Fibroblast of lung (primary cell): ENCODE data around the gene BTG3.

Experiments used
- EZH2 ChIP-seq: IDR thresholded peaks from 2 replicates; pipeline ENCODE4 v1.5.1; 2012; ENCODE audit warnings: low read length, control low read depth, mild to moderate bottlenecking; ENCODE audit errors: missing control alignments
- TF ChIP-seq, protein P1 (sequence below), 2 donors: IDR thresholded peaks in 1 of 2; conservative IDR thresholded peaks in 1 of 2; 1 replicate in 1 of 2; 2 replicates in 1 of 2; pipeline ENCODE4 v1.5.1; 2011 to 2012; ENCODE audit warnings: low read length in 2 of 2, control low read depth in 1 of 2, inconsistent platforms in 1 of 2, low read depth in 1 of 2, mild to moderate bottlenecking in 1 of 2

DNA sequence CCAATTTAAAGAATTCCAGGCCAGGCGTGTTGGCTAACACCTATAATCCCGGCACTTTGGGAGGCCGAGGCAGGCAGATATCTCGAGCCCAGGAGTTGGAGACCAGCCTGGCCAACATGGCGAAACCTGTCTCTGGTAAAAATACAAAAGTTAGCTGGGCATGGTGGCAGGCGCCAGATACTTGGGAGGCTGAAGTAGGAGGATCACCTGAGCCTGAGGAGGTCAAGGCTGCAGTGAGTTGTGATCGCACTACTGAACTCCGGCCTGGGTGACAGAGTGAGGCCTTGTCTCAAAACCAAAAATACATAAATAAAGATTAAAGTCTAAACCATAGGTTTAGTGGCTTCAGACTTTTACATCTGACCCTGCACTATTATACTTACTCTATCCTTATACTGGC lies 32.4 kb downstream of the BTG3 start:
- TF ChIP-seq, protein P1, sequence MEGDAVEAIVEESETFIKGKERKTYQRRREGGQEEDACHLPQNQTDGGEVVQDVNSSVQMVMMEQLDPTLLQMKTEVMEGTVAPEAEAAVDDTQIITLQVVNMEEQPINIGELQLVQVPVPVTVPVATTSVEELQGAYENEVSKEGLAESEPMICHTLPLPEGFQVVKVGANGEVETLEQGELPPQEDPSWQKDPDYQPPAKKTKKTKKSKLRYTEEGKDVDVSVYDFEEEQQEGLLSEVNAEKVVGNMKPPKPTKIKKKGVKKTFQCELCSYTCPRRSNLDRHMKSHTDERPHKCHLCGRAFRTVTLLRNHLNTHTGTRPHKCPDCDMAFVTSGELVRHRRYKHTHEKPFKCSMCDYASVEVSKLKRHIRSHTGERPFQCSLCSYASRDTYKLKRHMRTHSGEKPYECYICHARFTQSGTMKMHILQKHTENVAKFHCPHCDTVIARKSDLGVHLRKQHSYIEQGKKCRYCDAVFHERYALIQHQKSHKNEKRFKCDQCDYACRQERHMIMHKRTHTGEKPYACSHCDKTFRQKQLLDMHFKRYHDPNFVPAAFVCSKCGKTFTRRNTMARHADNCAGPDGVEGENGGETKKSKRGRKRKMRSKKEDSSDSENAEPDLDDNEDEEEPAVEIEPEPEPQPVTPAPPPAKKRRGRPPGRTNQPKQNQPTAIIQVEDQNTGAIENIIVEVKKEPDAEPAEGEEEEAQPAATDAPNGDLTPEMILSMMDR (conservative IDR thresholded peaks at IDR 0.05 in 1 of 2, IDR thresholded peaks at IDR 0.05 in 1 of 2; ENCODE audit: low read depth in 1 of 2, low read length in 2 of 2) = no peak
- TF ChIP-seq EZH2 = no peak
